Measurements from ENCODE around the gene TOMM70.

GRCh38 chr3:100325827-100326226 lies 75.1 kb downstream of the TOMM70 start:
- no peak for TF ChIP-seq ZFP30 (CRISPR knock-in tag; IDR thresholded peaks at IDR 0.05)
- TF ChIP-seq SNAI2 (CRISPR knock-in tag; IDR thresholded peaks at IDR 0.05), result no peak
- no peak for TF ChIP-seq CSDC2 (CRISPR knock-in tag; IDR thresholded peaks at IDR 0.05)

All from SK-N-SH treated with all-trans-retinoic acid at 6 μM for 48 hours (cell line).